ENCODE measurements around the gene PRXL2B. TPM values are rescaled to one million over a fixed set of nuclear protein-coding genes. Genes with fewer than 3 reads are reported as not detected.

PRXL2B gene
- total RNA-seq, 1 experiment from 2014 or later, result 40.7 TPM

- Histone ChIP-seq H3K23me2 (ENCODE audit: insufficient read length, low read depth, low read length, poor library complexity, severe bottlenecking) (no peaks in the 10 kb centered on the region), H3K27ac (ENCODE audit: insufficient read length, low read depth, low read length) (no peak overlapping the region), H3K4me1 (ENCODE audit: insufficient read depth, low read length) (no peaks in the 10 kb centered on the region; the same call in 1 of the 2 replicates), H4K91ac (ENCODE audit: insufficient read length, low read depth, low read length) (no peak overlapping the region), H4K5ac (ENCODE audit: insufficient read length, low read depth, low read length) (no peak overlapping the region), H3K27me3 (ENCODE audit: insufficient read depth, low read length) (no peaks in the 10 kb centered on the region), H3K4me2 (ENCODE audit: insufficient read depth, insufficient read length, low read length) (no peak overlapping the region), H2BK12ac (ENCODE audit: insufficient read length, low read depth, low read length) (no peak overlapping the region), H3K14ac (ENCODE audit: insufficient read depth, low read length) (no peak overlapping the region), H2AK5ac (ENCODE audit: insufficient read length, low read length) (no peak overlapping the region), H2BK20ac (ENCODE audit: low read depth, low read length, poor library complexity, severe bottlenecking) (no peak overlapping the region), H3K9me3 (ENCODE audit: control insufficient read depth, low read depth, low read length) (no peaks in the 10 kb centered on the region), H3K23ac (ENCODE audit: insufficient read length, low read depth, low read length) (no peak overlapping the region), H2BK15ac (ENCODE audit: low read depth, low read length) (no peak overlapping the region), H2AFZ (ENCODE audit: low read length) (no peak overlapping the region), H3K18ac (ENCODE audit: insufficient read length, low read depth, low read length) (no peak overlapping the region), H4K20me1 (ENCODE audit: control insufficient read depth, insufficient read depth, insufficient read length) (no peaks in the 10 kb centered on the region), H3K79me2 (ENCODE audit: insufficient read depth, low read length) (no peaks in the 10 kb centered on the region), H3K79me1 (ENCODE audit: insufficient read depth, low read depth, low read length, poor library complexity, severe bottlenecking) (no peaks in the 10 kb centered on the region), H4K8ac (replicated peaks; ENCODE audit: insufficient read length, low read depth, low read length) (no peak overlapping the region), H3K9ac (ENCODE audit: extremely low read depth, insufficient read length, low read length) (no peak overlapping the region), H3K56ac (ENCODE audit: insufficient read length, low read depth, low read length) (no peak overlapping the region), H3T11ph (ENCODE audit: low read length) (no peak overlapping the region), H2BK120ac (ENCODE audit: low read depth, low read length, poor library complexity, severe bottlenecking) (no peak overlapping the region), H3K4ac (ENCODE audit: low read depth, low read length) (no peak overlapping the region), H2BK5ac (ENCODE audit: insufficient read length, low read length) (no peak overlapping the region)
- H3K27ac Mint-ChIP-seq, result no peak overlapping the region
- peaks cover 12% of the 10 kb centered on the region for H3K27me3 Mint-ChIP-seq (ENCODE audit: low read depth)
- H3K9me3 Mint-ChIP-seq, result peaks cover 0 to 6% of the 10 kb centered on the region in 2 experiments; a peak in 2 of 5 replicates
- peaks cover 12 to 13% of the 10 kb centered on the region in 2 experiments for H3K4me1 Mint-ChIP-seq
- WGBS (ENCODE audit: extremely low coverage, insufficient read length, low lambda C conversion rate), result no CpG with 5 or more reads among the region's 4 CpGs
- H3K36me3 Mint-ChIP-seq (ENCODE audit: insufficient read depth in 1 of 3, low read depth in 3 of 3), result no peaks in the 10 kb centered on the region; a peak in 1 of 7 replicates
- H3K4me3 Mint-ChIP-seq, result no peak overlapping the region
- no peak for TF ChIP-seq CTCF (conservative IDR thresholded peaks at IDR 0.05)
- no peak for DNase-seq
These were observed 7.8 kb upstream of the PRXL2B start for GRCh38 chr1:2578758-2579118.
